GM12865 (cell line): ENCODE measurements around the gene ADARB2.

ENCODE experiments used
- DNase-seq: peaks from one replicate; pipeline ENCODE4 v3.0.0; 2010; ENCODE audit warnings: low read depth
- H3K4me3 ChIP-seq: 2 replicates; pipeline ENCODE4 v1.5.1; 2011; ENCODE audit warnings: mild to moderate bottlenecking, low read depth, low read length, control low read depth
- TF ChIP-seq, protein P1 (sequence below): IDR thresholded peaks from 2 replicates; pipeline ENCODE4 v1.5.1; 2011; ENCODE audit warnings: low read length, control low read depth, low read depth, inconsistent platforms; ENCODE audit not compliant: insufficient read depth; ENCODE audit errors: missing control alignments

ADARB2 gene

GRCh38 chr10:1174022-1174421, 563.3 kb downstream of the ADARB2 start:
- TF ChIP-seq, protein P1, sequence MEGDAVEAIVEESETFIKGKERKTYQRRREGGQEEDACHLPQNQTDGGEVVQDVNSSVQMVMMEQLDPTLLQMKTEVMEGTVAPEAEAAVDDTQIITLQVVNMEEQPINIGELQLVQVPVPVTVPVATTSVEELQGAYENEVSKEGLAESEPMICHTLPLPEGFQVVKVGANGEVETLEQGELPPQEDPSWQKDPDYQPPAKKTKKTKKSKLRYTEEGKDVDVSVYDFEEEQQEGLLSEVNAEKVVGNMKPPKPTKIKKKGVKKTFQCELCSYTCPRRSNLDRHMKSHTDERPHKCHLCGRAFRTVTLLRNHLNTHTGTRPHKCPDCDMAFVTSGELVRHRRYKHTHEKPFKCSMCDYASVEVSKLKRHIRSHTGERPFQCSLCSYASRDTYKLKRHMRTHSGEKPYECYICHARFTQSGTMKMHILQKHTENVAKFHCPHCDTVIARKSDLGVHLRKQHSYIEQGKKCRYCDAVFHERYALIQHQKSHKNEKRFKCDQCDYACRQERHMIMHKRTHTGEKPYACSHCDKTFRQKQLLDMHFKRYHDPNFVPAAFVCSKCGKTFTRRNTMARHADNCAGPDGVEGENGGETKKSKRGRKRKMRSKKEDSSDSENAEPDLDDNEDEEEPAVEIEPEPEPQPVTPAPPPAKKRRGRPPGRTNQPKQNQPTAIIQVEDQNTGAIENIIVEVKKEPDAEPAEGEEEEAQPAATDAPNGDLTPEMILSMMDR, result no peak
- no peak for DNase-seq
- H3K4me3 ChIP-seq, result no peak overlapping the region

GRCh38 chr10:1173091-1173490, 564.2 kb downstream of the ADARB2 start:
- TF ChIP-seq, protein P1, result no peak
- H3K4me3 ChIP-seq, result no peak overlapping the region
- DNase-seq, result no peak

DNA sequence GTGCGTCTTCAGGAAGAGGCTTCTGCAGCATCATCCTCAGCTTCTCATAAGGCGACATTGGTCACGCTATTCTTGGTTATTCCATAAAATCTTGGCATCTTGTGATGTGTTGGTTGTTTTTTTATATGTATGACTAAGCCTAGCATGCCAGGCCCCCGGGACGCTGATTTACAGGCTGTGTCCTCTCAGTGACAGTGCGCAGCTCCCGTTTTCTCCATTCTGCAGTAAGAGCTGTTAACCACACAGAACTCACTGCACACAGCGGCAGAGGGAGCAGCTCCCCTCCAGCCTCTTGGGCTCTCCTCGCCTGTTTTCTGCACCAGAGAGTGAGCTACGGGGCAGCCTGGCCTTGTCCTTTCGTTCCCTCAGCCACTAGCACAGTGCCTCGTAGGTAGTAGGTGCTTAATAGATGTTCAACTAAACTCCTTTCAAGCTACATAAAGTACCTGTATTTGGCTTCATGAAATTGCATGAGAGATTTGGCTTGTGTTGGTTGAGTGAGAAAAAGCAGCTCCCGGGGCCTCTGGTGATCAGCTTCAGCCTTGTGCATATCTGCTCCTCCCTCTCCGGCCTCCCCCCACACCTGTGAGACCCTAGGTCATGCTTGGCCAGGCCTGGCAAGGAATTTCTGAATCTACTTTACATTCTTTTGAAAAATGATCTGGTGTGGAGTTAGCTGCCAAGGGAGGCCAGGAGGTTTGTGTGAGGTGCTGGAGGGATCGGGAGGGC, 564.9 kb downstream of the ADARB2 start:
- H3K4me3 ChIP-seq, result no peak overlapping the region
- TF ChIP-seq, protein P1, result no peak
- no peak for DNase-seq

GRCh38 chr10:1171586-1171985, 565.7 kb downstream of the ADARB2 start:
- no peak overlapping the region for H3K4me3 ChIP-seq
- no peak for DNase-seq
- TF ChIP-seq, protein P1, result no peak

GRCh38 chr10:1171182-1171581, 566.1 kb downstream of the ADARB2 start:
- TF ChIP-seq, protein P1, result no peak
- no peak overlapping the region for H3K4me3 ChIP-seq
- DNase-seq, result no peak

DNA sequence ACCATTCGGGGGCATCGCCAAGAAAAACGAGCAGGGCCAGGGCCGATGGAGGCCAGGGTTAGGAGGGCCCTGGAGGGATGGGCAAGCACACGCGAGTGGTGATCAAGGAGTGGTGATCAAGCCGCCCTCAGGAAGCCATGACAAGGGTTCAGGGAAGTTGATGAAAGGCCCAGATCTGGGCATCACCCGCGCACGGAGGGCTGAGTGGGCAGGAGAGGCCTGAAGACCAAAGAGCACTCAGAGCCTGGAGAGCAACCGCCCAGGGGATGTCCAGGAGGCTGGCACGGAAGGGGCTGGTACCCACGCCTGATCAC, 566.5 kb downstream of the ADARB2 start:
- DNase-seq, result no peak
- H3K4me3 ChIP-seq, result no peak overlapping the region
- TF ChIP-seq, protein P1, result no peak
